HCT116 (cell line): ENCODE measurements around the gene DMRTA2. TPM values are rescaled to one million over a fixed set of nuclear protein-coding genes. Genes with fewer than 3 reads are reported as not detected.

Experiments
- ATAC-seq: fragments of 200-7000 bp; cut with Tn5 transposase; 2 replicates; pipeline ENCODE4 v1.9.1; 2020; ENCODE audit warnings: mild to moderate bottlenecking, moderate library complexity
- BruUV-seq: library from RNA; stranded (reverse); fragments of 400-500 nt; replicated peaks from 2 replicates; lab custom pipeline; 2021; lab: Mats Ljungman, UMichigan
- CTCF ChIA-PET: fragments of 300-600 bp; sonication (Branson Sonifier 250); formaldehyde crosslinking; loops from one replicate; lab custom pipeline; 2021; ENCODE audit warnings: antibody characterized with exemption; lab: Charles Lee
- POLR2A ChIA-PET: fragments of 300-600, 350-600 bp; sonication (Branson Sonifier 250); formaldehyde crosslinking; loops from one replicate; lab custom pipeline; 2021; ENCODE audit warnings: antibody characterized with exemption; lab: Charles Lee
- RAD21 ChIA-PET, 2 experiments: fragments of 300-600 bp; sonication (Branson Sonifier 250); formaldehyde crosslinking; loops; one replicate each; lab custom pipeline; 2023; ENCODE audit warnings: low total read pairs in 2 of 2; ENCODE audit not compliant: uncharacterized antibody in 2 of 2, unreplicated experiment in 2 of 2, low non-redundant PET in 1 of 2; lab: Charles Lee
- DNase-seq: peaks from one replicate; pipeline ENCODE4 v3.0.0-alpha.2; 2010; ENCODE audit warnings: low read depth, low spot score
- H2AFZ ChIP-seq: fragments of 200-600 bp; shearing (Covaris generic), sonication (generic); 2 replicates; pipeline ENCODE4 v1.6.1; 2017; ENCODE audit warnings: low read depth, mixed run types, mixed read lengths, antibody characterized with exemption, low read length; ENCODE audit not compliant: poor library complexity, severe bottlenecking
- H3K27ac ChIP-seq: 2 replicates; pipeline ENCODE4 v1.5.1; 2012; ENCODE audit warnings: low read depth, low read length
- H3K27me3 ChIP-seq: fragments of 200-600 bp; sonication (generic); 2 replicates; pipeline ENCODE4 v1.6.1; 2016; ENCODE audit warnings: mixed run types, low read length, mixed read lengths; ENCODE audit not compliant: insufficient read depth
- H3K36me3 ChIP-seq, 2 experiments: fragments of 200-500 bp in 1 of 2; fragments of 200-600 bp in 1 of 2; sonication (Bioruptor generic) in 1 of 2; sonication (generic) in 1 of 2; 2 replicates each; pipeline versions ENCODE4 v1.5.1 to v1.6.1; 2014 to 2016; ENCODE audit warnings: low read length in 2 of 2, inconsistent platforms in 1 of 2, mixed read lengths in 1 of 2, mixed run types in 1 of 2; ENCODE audit not compliant: insufficient read depth in 2 of 2, control insufficient read depth in 1 of 2
- H3K4me1 ChIP-seq, 2 experiments: fragments of 200-600 bp in 1 of 2; sonication (generic) in 1 of 2; 2 replicates each; pipeline versions ENCODE4 v1.5.1 to v1.6.1; 2012 to 2017; ENCODE audit warnings: low read length in 2 of 2, inconsistent platforms in 1 of 2, mild to moderate bottlenecking in 1 of 2, mixed read lengths in 1 of 2, mixed run types in 1 of 2, moderate library complexity in 1 of 2; ENCODE audit not compliant: insufficient read depth in 2 of 2, control insufficient read depth in 1 of 2
- H3K4me2 ChIP-seq: fragments of 200-600 bp; sonication (generic); 2 replicates; pipeline ENCODE4 v1.6.1; 2017; ENCODE audit warnings: mixed run types, low read length, mixed read lengths
- H3K4me3 ChIP-seq, 2 experiments: fragments of 200-600 bp in 1 of 2; sonication (generic) in 1 of 2; replicated peaks in 1 of 2; 2 replicates each; pipeline ENCODE4 v1.5.1; 2011 to 2016; ENCODE audit warnings: low read length in 2 of 2, control low read depth in 1 of 2, low read depth in 1 of 2, mild to moderate bottlenecking in 1 of 2, mixed read lengths in 1 of 2, mixed run types in 1 of 2
- H3K79me2 ChIP-seq: fragments of 200-600 bp; sonication (generic); 2 replicates; pipeline ENCODE4 v1.6.1; 2017; ENCODE audit warnings: mild to moderate bottlenecking, mixed run types, low read length, moderate library complexity, mixed read lengths; ENCODE audit not compliant: insufficient read depth
- H3K9ac ChIP-seq: fragments of 200-600 bp; sonication (generic); 2 replicates; pipeline ENCODE4 v1.6.1; 2016; ENCODE audit warnings: low read length, mixed read lengths
- H3K9me2 ChIP-seq: fragments of 200-600 bp; sonication (generic), shearing (Covaris generic); 2 replicates; pipeline ENCODE4 v1.6.1; 2017; ENCODE audit warnings: mixed run types, mild to moderate bottlenecking, moderate library complexity; ENCODE audit not compliant: insufficient read depth
- H3K9me3 ChIP-seq, 2 experiments: fragments of 200-500 bp in 1 of 2; fragments of 200-600 bp in 1 of 2; sonication (Bioruptor generic) in 1 of 2; sonication (generic) in 1 of 2; 2 replicates each; pipeline ENCODE4 v1.6.1; 2014 to 2017; ENCODE audit warnings: low read length in 2 of 2, mixed read lengths in 2 of 2, inconsistent platforms in 1 of 2, low read depth in 1 of 2, mild to moderate bottlenecking in 1 of 2, mixed run types in 1 of 2, moderate library complexity in 1 of 2; ENCODE audit not compliant: control insufficient read depth in 1 of 2, insufficient read depth in 1 of 2
- H4K20me1 ChIP-seq: fragments of 200-600 bp; sonication (generic), shearing (Covaris generic); 2 replicates; pipeline ENCODE4 v1.6.1; 2017; ENCODE audit warnings: mixed run types, mild to moderate bottlenecking, moderate library complexity; ENCODE audit not compliant: insufficient read depth
- CBX3 ChIP-seq: IDR thresholded peaks from 2 replicates; pipeline ENCODE4 v1.6.1; 2012; ENCODE audit warnings: low read depth
- EZH2phosphoT487 ChIP-seq: fragments of 200-600 bp; IDR thresholded peaks from 2 replicates; pipeline ENCODE4 v1.6.1; 2018; ENCODE audit warnings: antibody characterized with exemption, borderline replicate concordance
- JUND ChIP-seq: IDR thresholded peaks from 2 replicates; pipeline ENCODE4 v1.6.1; 2012
- POLR2A ChIP-seq: IDR thresholded peaks from 2 replicates; pipeline ENCODE4 v1.7.0; 2011; ENCODE audit warnings: borderline replicate concordance; ENCODE audit not compliant: insufficient read depth, insufficient read length; ENCODE audit errors: extremely low read depth
- SP1 ChIP-seq: IDR thresholded peaks from 2 replicates; pipeline ENCODE4 v1.6.1; 2012; ENCODE audit warnings: low read depth
- TCF7L2 ChIP-seq: IDR thresholded peaks from 2 replicates; pipeline ENCODE4 v1.7.0; 2011; ENCODE audit warnings: borderline replicate concordance, inconsistent platforms; ENCODE audit not compliant: insufficient read depth, insufficient read length; ENCODE audit errors: extremely low read depth
- ZFX ChIP-seq: fragments of 450-650 bp; IDR thresholded peaks from 2 replicates; pipeline ENCODE4 v1.6.1; 2017
- intact Hi-C: fragments of 100-400 bp; cut with micrococcal nuclease; formaldehyde crosslinking; loops from 2 replicates; pipeline ENCODE4 v1.10.0; 2022
- total RNA-seq: library from RNA; stranded (reverse); gene quantifications from one replicate; pipeline ENCODE4 v1.2.1, GENCODE V29; 2021; ENCODE audit not compliant: unreplicated experiment
- TF ChIP-seq, protein P1 (sequence below): IDR thresholded peaks from 2 replicates; pipeline ENCODE4 v1.6.1; 2012
- TF ChIP-seq, protein P2 (sequence below): IDR thresholded peaks from 2 replicates; pipeline ENCODE4 v1.6.1; 2012; ENCODE audit warnings: low read depth

The DMRTA2 gene
- total RNA-seq, 1 experiment from 2014 or later: not detected

DNA sequence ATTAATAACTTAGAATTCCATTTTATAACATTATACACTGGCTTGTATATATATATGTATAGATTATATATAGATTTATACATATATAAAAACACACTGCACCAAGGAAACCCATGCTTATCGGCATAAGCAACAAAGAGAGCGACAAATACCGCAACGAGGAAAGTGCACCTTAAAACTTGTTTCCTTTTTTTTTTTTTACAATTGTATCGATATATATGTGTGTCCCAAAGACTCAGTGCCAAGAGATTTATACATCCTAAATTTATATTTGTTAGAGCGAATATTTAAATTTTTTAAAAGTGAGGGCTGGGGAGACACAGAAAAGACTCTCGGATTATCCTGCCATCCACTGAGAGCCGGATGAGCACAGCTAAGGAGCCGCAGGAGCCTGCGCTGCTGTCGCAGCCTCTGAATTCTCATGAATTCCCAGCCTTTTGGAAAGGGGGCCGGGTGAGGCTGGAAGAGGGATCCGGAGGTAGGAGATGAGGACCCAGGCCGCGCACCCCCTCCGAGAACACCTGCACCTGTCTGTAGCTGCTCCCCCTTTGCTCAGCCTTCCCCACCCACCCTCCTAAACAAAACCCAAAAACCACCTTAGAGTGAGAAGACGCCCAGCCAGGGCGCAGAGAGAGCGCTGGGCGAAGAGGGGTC, 5.2 kb downstream of the DMRTA2 start:
- Histone ChIP-seq H3K4me1 (no peaks in the 10 kb centered on the region), H3K4me2 (no peak overlapping the region), H3K4me3 (no peak overlapping the region), H2AFZ (no peak overlapping the region), H3K79me2 (no peaks in the 10 kb centered on the region), H3K36me3 (no peaks in the 10 kb centered on the region), H4K20me1 (no peaks in the 10 kb centered on the region), H3K27me3 (no peaks in the 10 kb centered on the region), H3K27ac (no peak overlapping the region), H3K9me2 (no peaks in the 10 kb centered on the region), H3K9me3 (no peaks in the 10 kb centered on the region), H3K9ac (no peak overlapping the region)
- CTCF ChIA-PET: no interaction called here
- DNase-seq (no peak), ATAC-seq (no peak)
- TF ChIP-seq, protein P1, sequence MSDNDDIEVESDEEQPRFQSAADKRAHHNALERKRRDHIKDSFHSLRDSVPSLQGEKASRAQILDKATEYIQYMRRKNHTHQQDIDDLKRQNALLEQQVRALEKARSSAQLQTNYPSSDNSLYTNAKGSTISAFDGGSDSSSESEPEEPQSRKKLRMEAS: no peak
- TF ChIP-seq TCF7L2 (no peak), JUND (no peak), ZFX (no peak), SP1 (no peak), EZH2phosphoT487 (no peak), POLR2A (no peak), CBX3 (no peak)
- TF ChIP-seq, protein P2, sequence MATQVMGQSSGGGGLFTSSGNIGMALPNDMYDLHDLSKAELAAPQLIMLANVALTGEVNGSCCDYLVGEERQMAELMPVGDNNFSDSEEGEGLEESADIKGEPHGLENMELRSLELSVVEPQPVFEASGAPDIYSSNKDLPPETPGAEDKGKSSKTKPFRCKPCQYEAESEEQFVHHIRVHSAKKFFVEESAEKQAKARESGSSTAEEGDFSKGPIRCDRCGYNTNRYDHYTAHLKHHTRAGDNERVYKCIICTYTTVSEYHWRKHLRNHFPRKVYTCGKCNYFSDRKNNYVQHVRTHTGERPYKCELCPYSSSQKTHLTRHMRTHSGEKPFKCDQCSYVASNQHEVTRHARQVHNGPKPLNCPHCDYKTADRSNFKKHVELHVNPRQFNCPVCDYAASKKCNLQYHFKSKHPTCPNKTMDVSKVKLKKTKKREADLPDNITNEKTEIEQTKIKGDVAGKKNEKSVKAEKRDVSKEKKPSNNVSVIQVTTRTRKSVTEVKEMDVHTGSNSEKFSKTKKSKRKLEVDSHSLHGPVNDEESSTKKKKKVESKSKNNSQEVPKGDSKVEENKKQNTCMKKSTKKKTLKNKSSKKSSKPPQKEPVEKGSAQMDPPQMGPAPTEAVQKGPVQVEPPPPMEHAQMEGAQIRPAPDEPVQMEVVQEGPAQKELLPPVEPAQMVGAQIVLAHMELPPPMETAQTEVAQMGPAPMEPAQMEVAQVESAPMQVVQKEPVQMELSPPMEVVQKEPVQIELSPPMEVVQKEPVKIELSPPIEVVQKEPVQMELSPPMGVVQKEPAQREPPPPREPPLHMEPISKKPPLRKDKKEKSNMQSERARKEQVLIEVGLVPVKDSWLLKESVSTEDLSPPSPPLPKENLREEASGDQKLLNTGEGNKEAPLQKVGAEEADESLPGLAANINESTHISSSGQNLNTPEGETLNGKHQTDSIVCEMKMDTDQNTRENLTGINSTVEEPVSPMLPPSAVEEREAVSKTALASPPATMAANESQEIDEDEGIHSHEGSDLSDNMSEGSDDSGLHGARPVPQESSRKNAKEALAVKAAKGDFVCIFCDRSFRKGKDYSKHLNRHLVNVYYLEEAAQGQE: no peak
- RAD21 ChIA-PET: no interaction called here
- no TSS peak for BruUV-seq
- POLR2A ChIA-PET: no interaction called here
- intact Hi-C loops: no loop called here
